K562 (cell line): Measurements from ENCODE around the gene ITGA2B.

Experiments used
- BHLHE40 ChIP-seq: IDR thresholded peaks from 2 replicates; pipeline ENCODE4 v1.6.1; 2011; ENCODE audit warnings: low read length, improper control_type of control experiment
- BRD4 ChIP-seq: fragments of 200-600 bp; sonication (generic); IDR thresholded peaks from 2 replicates; pipeline ENCODE4 v1.6.1; 2017; ENCODE audit warnings: inconsistent platforms
- CBFB ChIP-seq: sonication (generic); formaldehyde crosslinking; IDR thresholded peaks from 2 replicates; pipeline ENCODE4 v1.4.0; 2020; ENCODE audit warnings: mild to moderate bottlenecking, missing genetic modification reagents
- CTCF ChIP-seq, 3 experiments: IDR thresholded peaks in 2 of 3; conservative IDR thresholded peaks in 1 of 3; 2 replicates each; pipeline ENCODE4 v1.5.1; 2011 to 2012; ENCODE audit warnings: low read length in 3 of 3, mild to moderate bottlenecking in 3 of 3, control low read depth in 2 of 3, improper control_type of control experiment in 1 of 3, inconsistent platforms in 1 of 3, low read depth in 1 of 3, mixed read lengths in 1 of 3, moderate library complexity in 1 of 3; ENCODE audit not compliant: insufficient read depth in 2 of 3
- EGR1 ChIP-seq: fragments of 450-650 bp; conservative IDR thresholded peaks from 2 replicates; pipeline ENCODE4 v1.6.1; 2017; ENCODE audit warnings: mild to moderate bottlenecking
- ELF4 ChIP-seq: fragments of 450-650 bp; formaldehyde crosslinking; IDR thresholded peaks from 2 replicates; pipeline ENCODE4 v1.4.0; 2022; ENCODE audit warnings: missing genetic modification characterization
- LEF1 ChIP-seq: fragments of 450-650 bp; IDR thresholded peaks from 2 replicates; pipeline ENCODE4 v1.6.1; 2016; ENCODE audit warnings: mild to moderate bottlenecking
- POLR2AphosphoS5 ChIP-seq: IDR thresholded peaks from 2 replicates; pipeline ENCODE4 v1.6.1; 2011; ENCODE audit warnings: mild to moderate bottlenecking, low read depth, low read length, moderate library complexity; ENCODE audit not compliant: control insufficient read depth, insufficient read depth
- TAF1 ChIP-seq: IDR thresholded peaks from 2 replicates; pipeline ENCODE4 v1.6.1; 2011; ENCODE audit warnings: mild to moderate bottlenecking, low read length, moderate library complexity; ENCODE audit not compliant: insufficient read depth, control insufficient read depth, severe bottlenecking; ENCODE audit errors: extremely low read depth
- TFAP4 ChIP-seq: sonication (generic); formaldehyde crosslinking; IDR thresholded peaks from 2 replicates; pipeline ENCODE4 v1.8.0; 2022; ENCODE audit warnings: missing genetic modification reagents, mild to moderate bottlenecking, moderate library complexity, borderline replicate concordance
- ZNF232 ChIP-seq: sonication (generic); formaldehyde crosslinking; IDR thresholded peaks from 2 replicates; pipeline ENCODE4 v1.8.0; 2022; ENCODE audit warnings: mild to moderate bottlenecking, missing genetic modification reagents
- ZNF3 ChIP-seq: fragments of 250-450 bp; sonication (Bioruptor Pico); IDR thresholded peaks from 2 replicates; pipeline ENCODE4 v1.5.0; 2021; ENCODE audit warnings: mild to moderate bottlenecking, moderate library complexity
- ZNF589 ChIP-seq: fragments of 200-800 bp; sonication (Bioruptor generic); IDR thresholded peaks from 2 replicates; pipeline ENCODE4 v1.6.1; 2016; ENCODE audit warnings: low read depth, missing genetic modification characterization, missing compliant biosample characterization
- TF ChIP-seq, protein P1 (sequence below): fragments of 450-650 bp; IDR thresholded peaks from 2 replicates; pipeline ENCODE4 v1.6.1; 2016; ENCODE audit warnings: missing biosample characterization, missing genetic modification characterization

- TF ChIP-seq ZNF3 (CRISPR knock-in tag) (no peak), LEF1 (no peak), EGR1 (no peak), CTCF (IDR thresholded peaks at IDR 0.05 in 2 of 3, conservative IDR thresholded peaks at IDR 0.05 in 1 of 3; ENCODE audit: insufficient read depth in 2 of 3, low read depth in 1 of 3, low read length in 3 of 3) (no peak), ELF4 (no peak), CBFB (CRISPR knock-in tag) (no peak), ZNF232 (CRISPR knock-in tag) (no peak), TFAP4 (CRISPR knock-in tag) (no peak), POLR2AphosphoS5 (no peak), ZNF589 (CRISPR knock-in tag) (no peak), BHLHE40 (no peak), TAF1 (no peak), BRD4 (no peak)
- TF ChIP-seq, protein P1, sequence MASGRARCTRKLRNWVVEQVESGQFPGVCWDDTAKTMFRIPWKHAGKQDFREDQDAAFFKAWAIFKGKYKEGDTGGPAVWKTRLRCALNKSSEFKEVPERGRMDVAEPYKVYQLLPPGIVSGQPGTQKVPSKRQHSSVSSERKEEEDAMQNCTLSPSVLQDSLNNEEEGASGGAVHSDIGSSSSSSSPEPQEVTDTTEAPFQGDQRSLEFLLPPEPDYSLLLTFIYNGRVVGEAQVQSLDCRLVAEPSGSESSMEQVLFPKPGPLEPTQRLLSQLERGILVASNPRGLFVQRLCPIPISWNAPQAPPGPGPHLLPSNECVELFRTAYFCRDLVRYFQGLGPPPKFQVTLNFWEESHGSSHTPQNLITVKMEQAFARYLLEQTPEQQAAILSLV (tag): no peak
Measured at GRCh38 chr17:44352828-44353671, 36.4 kb downstream of the ITGA2B start.
